Endometrial microvascular endothelial cells (primary cell): ENCODE data around the gene SLC39A11. TPM values are rescaled to one million over a fixed set of nuclear protein-coding genes. Genes with fewer than 3 reads are reported as not detected.

Source experiments
- in situ Hi-C: cut with HindIII; loops from 2 replicates; pipeline ENCODE4 v1.10.0; 2017; ENCODE audit warnings: low sequenced_read_pairs, low pct_unique_long_range_greater_than_20kb; ENCODE audit errors: inconsistent ontology term
- total RNA-seq: library from RNA; depleted of rRNA; stranded (reverse); fragments of >200 nt; gene quantifications from one replicate; pipeline ENCODE4 v1.2.3, GENCODE V29; 2015; ENCODE audit errors: inconsistent ontology term

SLC39A11 gene
- total RNA-seq, 1 donor from 2014 or later, result 11.8 TPM

DNA sequence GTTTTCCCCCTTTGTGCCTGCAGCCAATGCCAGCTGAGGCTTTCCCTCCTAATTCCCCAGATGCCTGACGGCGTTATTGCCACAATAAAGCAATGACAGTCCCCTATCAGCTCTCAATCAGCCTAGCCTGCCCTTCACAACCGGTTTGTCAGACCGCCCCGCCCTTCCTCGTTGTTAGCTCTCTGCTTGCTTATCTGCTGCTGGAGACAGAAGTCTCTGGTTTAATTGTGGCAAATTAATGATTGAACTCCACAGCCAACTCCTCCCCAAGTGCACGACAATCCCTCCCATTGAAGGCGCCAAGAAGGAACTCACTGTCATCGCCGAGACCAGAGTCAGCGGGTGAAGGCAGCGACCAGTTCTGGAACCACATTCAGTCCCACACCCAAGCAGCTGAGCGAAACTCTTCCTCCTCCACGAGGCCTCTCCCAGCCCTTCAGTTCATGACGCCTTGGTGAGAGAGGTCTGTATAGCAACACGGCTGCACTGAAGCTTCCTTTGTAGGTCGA, 474.4 kb downstream of the SLC39A11 start:
- in situ Hi-C loops, result no loop called here

DNA sequence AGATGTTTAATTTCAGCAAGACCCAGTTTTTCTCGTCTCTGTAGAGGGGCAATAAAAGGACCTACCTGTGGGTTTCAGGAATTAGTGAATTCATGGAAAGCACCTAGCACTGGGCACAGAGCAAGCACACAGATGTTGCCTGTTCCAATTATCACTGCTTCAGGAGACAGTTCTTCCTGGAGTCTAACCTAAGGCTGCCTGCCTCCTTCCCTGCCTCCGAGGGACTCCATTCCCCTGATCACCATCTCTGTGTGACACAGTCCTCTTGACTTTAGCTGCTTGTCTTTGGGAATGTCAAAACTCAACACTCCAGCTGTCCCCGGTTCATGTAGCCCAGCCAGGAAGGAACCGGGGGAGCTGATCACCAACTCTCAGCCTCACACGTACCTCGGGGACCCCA, 474.9 kb downstream of the SLC39A11 start:
- in situ Hi-C loops, result no loop called here

DNA sequence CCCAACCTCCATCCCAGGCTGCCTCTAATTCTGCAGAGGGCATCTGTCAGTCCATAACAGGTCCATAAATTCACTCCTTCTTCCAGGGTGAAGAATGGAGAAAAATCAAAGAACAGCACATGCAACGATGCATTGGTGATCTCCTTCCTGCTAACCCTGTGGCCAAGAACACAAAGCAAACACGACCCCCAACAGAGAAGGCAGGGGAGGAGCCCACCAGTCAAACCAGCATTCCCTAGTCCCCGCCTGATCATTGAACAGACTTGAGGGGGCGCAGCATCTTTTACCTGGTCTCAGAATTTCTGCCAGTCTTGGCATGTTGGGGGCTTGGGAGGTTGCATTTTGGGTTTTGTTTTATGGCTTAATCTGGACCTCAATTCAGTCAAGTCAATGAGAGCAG, 476.0 kb downstream of the SLC39A11 start:
- in situ Hi-C loops, result no loop called here

DNA sequence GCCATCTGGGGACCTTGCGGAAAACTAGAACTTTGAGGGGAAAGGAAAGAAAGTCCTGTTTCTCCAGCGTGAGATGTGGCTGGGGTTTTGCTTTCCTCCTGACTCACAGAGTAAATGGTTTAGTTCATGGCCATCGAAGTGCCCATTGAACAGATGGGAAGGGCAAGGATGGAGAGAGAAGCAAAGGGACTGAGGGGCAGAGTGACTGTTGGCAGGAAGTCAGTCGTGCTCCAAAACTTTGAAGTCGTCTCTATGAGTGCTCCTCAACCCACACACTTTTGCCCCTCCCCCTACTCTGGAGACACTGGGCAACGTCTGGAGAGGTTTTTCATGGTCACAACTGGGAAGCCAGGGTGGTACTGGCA, 476.9 kb downstream of the SLC39A11 start:
- in situ Hi-C loops, result no loop called here

DNA sequence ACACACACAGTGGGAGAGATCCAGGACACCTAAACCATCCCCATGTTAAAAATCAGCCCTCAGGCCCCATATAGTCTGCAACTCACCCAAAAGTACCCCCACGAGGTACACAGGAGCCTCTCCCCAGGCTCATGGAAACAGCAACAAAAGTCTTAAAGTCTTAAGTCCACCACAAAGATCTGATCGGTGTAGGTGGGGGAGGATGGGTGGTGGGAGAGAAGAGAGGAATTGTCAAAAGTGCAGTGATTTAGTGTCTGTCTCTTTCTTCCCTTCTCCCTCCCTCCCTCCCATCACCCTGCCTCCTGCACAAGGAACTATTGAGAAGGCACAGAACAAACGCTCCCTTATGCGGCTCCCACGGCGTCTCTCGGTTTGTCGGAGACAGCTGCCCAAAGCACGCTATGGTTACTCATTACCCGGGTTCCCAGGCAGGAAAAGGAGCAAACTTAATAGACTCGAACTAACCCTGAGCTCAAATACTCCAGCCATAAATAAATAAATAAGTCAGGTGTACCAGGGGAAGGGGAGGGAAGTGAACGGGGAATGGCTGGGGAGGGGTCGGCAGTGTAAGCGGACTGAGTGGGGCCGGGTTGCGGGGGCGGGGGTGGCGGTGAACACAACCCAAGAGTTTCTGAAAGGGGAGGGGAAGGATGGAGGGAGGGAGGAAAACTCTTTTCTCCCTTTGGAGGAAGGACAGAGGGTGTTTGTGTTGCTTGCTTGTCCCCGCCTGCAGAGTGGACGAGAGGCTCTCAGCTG, 477.4 kb downstream of the SLC39A11 start:
- in situ Hi-C loops, result no loop called here

DNA sequence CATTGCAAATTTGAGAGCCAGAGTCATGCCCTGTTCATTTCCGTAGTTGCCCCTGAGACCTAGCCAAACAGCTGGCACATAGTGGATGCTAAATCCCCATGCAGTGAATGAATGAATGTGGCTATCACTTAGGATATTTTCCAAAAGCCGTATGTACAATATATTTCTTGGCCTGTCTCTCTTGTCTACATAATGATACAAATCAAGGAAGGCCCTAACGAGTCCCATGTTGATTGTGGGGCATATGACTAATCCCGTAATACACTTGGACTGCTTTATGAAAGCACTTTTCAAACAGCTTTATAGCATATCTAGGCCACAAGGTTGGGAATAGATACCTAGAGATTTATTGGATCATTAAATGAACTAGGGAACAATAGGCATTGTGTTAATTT, 478.0 kb downstream of the SLC39A11 start:
- in situ Hi-C loops, result no loop called here

DNA sequence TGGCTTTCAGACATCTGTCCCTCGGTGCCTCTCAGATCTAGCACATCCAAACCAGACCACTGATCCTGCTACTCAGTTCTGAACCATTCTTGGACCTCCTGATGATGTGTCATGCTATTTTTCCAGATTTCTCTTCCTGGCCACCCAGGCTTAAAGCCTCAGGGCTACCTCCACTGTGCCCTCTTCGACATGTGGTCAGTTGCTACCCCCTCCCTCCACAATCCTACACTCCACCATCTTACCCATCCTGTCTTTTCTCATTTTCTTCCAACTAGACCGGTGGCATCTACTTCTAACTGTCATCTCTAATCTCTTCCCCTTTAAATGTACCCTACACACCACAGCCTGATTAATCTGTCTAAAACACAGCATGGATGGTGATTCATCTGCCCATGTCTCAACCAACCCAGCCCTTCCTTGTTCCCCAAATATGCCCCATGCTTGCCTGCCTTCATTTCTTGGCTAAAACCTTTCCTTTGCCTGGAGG, 478.6 kb downstream of the SLC39A11 start:
- in situ Hi-C loops, result no loop called here

DNA sequence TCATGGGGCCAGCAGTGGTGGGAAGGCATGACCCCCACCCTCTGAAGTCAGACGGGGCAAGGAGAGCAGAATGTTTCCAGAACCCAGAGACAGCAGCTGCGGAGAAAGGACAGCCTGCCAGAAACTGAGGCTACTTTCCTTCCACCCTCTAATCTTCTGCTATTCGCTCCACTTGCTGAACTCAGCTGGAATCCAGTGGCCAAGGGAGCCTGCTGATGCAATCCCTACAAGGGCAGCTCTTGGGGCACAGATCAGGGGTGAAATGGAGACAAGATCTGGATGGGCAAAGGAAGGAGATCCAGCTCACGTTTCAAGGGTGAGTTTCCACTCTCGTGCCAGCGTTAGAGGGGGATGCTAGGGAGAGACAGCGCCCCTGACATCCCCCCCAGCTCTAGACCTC, 479.1 kb downstream of the SLC39A11 start:
- in situ Hi-C loops, result no loop called here

DNA sequence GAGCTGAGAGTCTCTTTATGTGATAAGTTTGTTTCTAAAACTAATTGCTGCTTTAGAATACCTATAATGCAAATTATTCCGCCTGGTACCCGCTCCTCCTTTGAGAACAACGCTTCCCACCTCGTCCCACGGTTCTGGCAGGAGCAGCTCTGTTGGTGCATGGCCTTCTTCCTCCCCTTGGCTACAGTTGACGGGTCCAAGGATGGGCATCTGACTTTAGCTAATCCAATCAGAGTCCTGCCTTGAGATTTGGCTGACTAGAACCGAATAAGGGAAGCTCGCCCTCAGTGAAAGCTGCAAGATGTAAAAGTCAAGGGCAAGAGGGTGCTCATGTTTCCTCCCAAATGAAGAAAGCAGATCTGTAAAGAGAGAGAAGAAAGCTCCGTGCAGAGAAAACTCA, 481.3 kb downstream of the SLC39A11 start:
- in situ Hi-C loops, result no loop called here

DNA sequence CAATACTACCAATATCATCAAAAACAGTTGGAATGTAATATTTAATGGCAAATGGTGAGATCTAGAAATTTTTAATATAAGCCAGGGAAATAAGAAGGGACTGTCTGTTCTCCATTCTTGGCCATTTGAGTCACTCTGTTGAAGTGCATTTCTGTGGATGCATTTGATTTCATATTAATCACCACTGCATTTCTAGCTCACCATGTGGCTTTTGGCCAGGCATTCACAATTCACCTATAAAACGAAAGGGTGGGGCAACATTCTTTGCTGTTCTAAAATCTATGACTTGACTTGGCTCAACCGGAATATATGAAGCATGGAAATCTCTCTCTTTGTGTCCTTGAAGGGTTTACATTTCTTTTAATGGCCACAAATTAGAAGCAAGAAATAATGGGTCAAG, 483.0 kb downstream of the SLC39A11 start:
- in situ Hi-C loops, result no loop called here

DNA sequence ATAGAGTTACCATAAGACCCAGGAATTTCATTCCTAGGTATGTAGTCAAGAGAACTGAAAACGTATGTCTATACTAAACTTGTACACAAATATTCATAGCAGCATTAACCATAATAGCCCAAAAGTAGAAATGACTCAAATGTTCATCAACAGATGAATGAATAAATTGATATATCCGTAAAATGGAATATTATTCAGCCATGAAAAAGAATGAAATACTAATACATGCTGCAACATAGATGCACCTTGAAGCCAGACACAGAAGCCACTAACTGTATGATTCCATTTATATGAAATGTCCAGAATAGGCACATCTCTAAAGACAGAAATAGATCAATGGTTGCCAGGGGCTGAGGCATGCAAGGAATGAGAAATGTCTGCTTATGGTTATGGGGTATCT, 484.1 kb downstream of the SLC39A11 start:
- in situ Hi-C loops, result no loop called here

DNA sequence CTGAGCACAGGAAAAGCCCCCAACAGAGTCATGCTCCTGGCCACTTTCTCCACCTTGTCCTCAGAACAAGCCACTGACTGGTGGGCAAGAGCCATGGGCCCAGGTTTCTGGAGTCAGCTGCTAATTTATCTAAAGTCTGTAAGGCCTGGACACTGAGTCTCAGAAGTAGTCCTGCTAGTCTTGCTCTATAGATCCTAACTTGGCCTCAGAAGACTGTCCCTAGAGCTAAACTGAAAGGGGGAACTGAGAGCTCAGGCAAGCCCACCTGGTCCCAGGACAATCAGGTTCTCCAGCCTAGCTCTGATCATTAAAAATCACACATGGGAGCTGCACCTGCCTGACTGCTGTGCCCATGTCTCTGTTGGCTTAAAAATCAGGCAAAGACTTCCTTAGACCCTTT, 485.8 kb downstream of the SLC39A11 start:
- in situ Hi-C loops, result no loop called here

DNA sequence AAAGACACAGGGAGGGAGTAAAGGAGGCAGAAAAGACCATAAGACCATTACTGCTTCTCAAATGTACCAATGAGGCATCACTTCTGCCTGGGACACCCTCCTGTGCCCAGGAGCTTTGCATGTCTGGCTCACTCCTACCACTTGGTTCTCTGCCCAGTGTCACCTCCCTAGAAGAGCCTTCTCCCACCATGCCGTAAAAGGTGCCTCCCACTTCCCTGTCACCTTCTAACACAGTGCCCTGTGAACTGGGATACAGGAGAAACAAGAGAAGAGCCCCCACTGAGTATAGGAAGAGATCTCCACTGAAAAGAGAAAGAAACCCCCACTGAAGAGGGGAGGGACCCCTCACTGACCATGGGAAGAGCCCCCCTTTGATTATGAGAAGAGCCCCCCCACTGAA, 486.9 kb downstream of the SLC39A11 start:
- in situ Hi-C loops, result no loop called here

DNA sequence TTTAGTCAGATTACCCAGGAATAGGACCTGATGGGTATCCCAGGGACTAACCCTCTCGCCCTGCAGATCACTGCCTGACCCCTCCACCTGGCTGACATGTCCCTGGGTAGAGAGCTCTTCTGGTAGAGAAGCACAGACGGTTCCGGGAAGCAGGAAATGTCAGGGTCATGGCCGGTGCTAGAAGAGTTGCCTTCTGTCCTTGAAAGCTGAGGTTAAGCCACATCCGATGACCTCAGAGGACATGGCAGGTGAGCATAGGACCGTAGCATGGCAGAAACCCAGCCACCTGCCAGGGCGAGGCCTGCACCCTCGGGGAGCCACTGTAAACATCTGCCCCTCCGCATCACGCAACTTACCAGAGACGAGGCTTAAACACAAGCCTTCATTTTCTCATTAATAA, 488.0 kb downstream of the SLC39A11 start:
- in situ Hi-C loops, result no loop called here

DNA sequence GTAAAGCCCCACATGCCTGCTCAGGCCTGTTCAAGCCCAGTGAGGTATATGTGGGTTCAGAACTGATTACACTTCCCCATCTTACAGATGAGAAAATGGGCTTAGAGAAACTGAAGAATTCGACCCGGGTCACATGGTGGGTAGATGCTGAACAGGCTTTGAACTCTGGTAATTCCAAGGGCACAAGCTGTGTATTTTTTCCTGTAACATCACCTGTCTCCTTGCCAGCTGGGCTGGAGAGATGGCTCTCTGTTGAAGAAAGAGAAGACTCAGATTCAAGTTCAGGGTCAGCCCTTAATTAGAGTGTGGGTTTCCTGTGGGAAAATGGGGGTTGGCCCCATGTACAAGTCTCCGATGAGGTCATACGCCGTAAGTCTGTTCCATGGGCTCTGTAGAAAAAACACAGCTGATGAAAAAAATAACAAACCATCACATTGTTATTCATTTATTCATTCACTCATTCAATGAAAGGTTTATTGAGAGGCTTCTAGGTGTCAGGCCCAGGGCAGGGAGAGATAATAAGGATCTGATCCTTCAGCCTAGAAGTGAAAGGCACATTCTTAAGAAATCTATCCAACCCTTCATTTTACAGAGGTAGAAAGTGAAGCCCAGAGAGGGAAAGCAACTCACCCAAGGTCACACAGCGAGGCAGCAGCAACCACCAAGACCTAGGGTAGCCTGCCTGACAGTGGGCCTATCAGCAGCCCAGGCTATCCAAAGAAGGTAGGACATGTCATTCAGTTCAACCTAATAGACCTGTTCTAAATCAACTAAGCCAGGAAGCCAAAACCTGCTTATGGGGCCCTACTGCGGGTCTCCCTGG, 488.9 kb downstream of the SLC39A11 start:
- in situ Hi-C loops, result no loop called here

DNA sequence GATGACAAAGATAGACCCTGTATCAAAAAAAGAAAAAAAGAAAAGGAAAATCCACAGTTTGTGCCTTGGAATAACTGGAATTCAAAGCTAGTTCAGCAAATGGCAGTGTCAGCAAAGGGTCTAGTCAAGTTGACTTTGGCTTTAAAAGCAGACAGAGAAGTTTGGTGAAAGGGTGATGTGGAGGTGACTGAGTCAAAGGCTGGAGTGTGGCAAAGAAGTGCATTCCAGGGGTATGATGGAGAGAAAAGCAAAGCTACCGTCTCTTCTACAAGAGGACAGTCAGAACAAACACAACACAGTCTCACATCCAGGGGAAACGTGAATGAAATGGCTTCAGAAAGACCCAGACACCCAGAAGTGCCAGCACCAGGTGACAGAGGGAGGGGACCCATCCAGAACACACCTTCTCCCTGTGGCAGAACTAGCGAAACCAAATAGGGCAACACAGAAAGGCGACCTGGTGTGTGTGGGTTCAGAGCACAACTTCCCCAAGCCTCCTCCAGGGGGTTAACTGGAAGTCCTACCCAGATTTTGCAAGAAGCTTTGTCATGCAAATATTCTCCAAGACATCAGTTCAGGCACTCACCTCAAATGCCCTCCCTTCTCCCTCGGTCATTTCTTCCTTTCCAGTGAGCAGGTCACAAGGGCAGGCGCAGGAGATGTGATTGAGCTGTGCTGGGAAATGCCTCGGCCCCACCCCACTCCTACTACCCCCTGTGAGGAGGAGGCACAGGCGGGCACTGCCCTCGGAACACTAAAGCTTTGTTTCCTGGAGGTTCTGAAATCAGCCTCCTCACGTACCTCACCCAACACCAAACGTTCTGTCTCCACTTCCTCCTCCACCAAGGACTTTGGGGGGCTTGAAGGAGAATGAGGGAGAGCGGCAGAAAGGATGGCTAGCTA, 489.7 kb downstream of the SLC39A11 start:
- in situ Hi-C loops, result no loop called here

DNA sequence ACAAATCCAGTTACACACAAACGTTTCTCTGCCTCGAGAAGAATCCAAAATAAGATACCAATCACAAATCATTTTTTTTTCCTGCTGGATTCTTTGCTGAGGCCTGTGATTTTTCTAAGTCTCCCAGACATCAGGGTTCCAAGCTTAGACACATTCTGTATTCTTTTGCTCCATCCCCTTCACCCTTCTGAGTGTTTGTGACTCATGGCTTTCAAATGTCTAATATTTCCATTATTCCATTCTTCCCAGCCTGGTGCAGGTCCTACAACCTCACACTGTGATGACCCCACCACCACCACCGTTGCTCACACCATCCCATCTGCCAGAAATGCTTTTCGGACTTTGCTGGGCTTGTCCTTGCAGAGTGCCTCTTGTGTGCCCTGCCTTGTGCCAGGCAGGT, 491.6 kb downstream of the SLC39A11 start:
- in situ Hi-C loops, result no loop called here

DNA sequence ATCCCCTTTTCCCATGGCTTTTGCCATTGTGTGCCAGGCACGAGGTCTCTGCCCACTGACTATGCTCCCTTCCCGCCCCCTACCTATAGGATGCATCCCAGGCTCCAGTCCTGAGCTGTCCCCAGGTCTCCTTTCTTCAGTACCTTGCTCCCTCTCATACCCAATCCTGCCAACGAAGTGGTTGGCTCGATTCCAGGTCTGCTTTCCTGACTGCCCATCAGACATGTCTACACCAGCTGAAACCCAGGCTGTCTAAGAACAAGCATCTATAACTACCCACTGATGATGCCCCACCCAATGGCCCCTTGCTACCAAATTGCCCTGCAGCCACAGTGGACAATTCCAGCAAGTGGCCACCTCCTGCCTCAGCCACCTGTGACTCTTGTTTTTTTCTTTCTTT, 492.6 kb downstream of the SLC39A11 start:
- in situ Hi-C loops, result no loop called here

DNA sequence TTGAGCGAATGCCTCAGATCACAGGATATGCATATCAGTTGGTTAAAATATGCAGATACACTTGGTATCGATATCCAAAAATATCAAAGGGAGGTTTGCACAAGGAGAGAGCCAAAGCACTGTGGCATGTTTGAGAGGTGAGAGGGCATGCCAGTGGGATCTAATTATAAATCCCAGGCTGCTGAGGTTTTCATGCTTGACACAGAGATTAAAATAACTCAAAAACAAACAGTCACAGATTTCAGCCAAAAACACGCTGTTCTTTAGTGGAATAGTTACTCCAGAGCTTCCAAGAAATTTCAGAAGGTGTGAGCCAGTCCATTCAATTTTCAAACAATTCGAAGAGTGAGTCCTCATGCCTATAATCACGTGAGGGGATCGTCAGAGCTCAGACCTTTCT, 493.8 kb downstream of the SLC39A11 start:
- in situ Hi-C loops, result no loop called here
